ENCODE data around the gene TOMM34. TPM values are rescaled to one million over a fixed set of nuclear protein-coding genes. Genes with fewer than 3 reads are reported as not detected.

TOMM34 gene
- total and polyA plus RNA-seq, 2 experiments from 2014 or later: 27.4 to 38.7 TPM

DNA sequence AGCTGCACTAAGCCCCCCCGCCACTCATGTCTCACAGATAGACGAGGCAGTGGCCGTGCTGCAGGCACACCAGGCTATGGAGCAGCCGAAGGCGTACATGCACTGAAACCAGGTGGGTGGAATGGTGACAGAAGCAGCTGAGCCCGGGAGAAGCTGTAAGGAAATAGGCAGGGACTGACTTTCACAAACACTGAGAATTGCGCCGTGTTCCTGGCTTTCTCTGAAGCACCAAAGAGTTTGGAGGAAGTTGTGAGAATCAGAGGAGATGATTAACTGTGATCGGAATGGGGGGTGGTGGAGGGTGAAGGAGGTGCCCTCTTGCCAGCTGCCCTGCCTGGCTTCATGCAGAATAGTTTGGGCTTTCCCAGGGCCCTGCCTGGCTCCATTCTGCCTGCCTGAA lies 21.6 kb downstream of the TOMM34 start:
- Histone ChIP-seq H3K4me2 (no peak overlapping the region), H3K4me1 (ENCODE audit: insufficient read depth) (no peaks in the 10 kb centered on the region), H3F3A (replicated peaks; ENCODE audit: low read depth) (peaks cover 3% of the 10 kb centered on the region; the same call in 1 of the 2 replicates), H3K79me2 (replicated peaks; ENCODE audit: insufficient read depth) (no peaks in the 10 kb centered on the region), H3K9me2 (ENCODE audit: insufficient read depth) (no peaks in the 10 kb centered on the region), H2AFZ (no peak overlapping the region), H3K36me3 (ENCODE audit: insufficient read depth) (peaks cover 25% of the 10 kb centered on the region), H4K20me1 (replicated peaks; ENCODE audit: insufficient read depth) (peaks cover 3% of the 10 kb centered on the region; the same call in 1 of the 2 replicates), H3K27ac (ENCODE audit: low read depth) (no peak overlapping the region), H3K27me3 (ENCODE audit: insufficient read depth) (no peaks in the 10 kb centered on the region), H3K4me3 (no peak overlapping the region)
- ATAC-seq (no peak), DNase-seq (ENCODE audit: low spot score) (no peak)
- no peaks in the 10 kb centered on the region for H3K4me1 Mint-ChIP-seq
- no peaks in the 10 kb centered on the region for H3K9me3 Mint-ChIP-seq
- no peak overlapping the region for H3K4me3 Mint-ChIP-seq
- no peak overlapping the region for H3K27ac Mint-ChIP-seq
- H3K27me3 Mint-ChIP-seq (ENCODE audit: insufficient read depth, low read depth, poor library complexity): no peaks in the 10 kb centered on the region
- TF ChIP-seq EZH2phosphoT487 (IDR thresholded peaks at IDR 0.05; ENCODE audit: unreplicated experiment) (no peak), NANOG (IDR thresholded peaks at IDR 0.05; ENCODE audit: borderline replicate concordance) (no peak), POLR2AphosphoS5 (IDR thresholded peaks at IDR 0.05; ENCODE audit: low read depth) (no peak), JUNB (IDR thresholded peaks at IDR 0.05; ENCODE audit: unreplicated experiment) (no peak), ZNF114 (CRISPR knock-in tag; IDR thresholded peaks at IDR 0.05) (no peak), EZH2 (IDR thresholded peaks at IDR 0.05; ENCODE audit: low read depth, unreplicated experiment) (no peak), ZNF331 (CRISPR knock-in tag; IDR thresholded peaks at IDR 0.05; ENCODE audit: low read depth) (no peak), CREB1 (CRISPR knock-in tag; IDR thresholded peaks at IDR 0.05; ENCODE audit: low read depth) (no peak), STAT1 (IDR thresholded peaks at IDR 0.05; ENCODE audit: unreplicated experiment) (no peak)
- TF ChIP-seq, protein P1, sequence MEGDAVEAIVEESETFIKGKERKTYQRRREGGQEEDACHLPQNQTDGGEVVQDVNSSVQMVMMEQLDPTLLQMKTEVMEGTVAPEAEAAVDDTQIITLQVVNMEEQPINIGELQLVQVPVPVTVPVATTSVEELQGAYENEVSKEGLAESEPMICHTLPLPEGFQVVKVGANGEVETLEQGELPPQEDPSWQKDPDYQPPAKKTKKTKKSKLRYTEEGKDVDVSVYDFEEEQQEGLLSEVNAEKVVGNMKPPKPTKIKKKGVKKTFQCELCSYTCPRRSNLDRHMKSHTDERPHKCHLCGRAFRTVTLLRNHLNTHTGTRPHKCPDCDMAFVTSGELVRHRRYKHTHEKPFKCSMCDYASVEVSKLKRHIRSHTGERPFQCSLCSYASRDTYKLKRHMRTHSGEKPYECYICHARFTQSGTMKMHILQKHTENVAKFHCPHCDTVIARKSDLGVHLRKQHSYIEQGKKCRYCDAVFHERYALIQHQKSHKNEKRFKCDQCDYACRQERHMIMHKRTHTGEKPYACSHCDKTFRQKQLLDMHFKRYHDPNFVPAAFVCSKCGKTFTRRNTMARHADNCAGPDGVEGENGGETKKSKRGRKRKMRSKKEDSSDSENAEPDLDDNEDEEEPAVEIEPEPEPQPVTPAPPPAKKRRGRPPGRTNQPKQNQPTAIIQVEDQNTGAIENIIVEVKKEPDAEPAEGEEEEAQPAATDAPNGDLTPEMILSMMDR (conservative IDR thresholded peaks at IDR 0.05; ENCODE audit: low read depth in 2 of 2): no peak
- TF ChIP-seq, protein P2, sequence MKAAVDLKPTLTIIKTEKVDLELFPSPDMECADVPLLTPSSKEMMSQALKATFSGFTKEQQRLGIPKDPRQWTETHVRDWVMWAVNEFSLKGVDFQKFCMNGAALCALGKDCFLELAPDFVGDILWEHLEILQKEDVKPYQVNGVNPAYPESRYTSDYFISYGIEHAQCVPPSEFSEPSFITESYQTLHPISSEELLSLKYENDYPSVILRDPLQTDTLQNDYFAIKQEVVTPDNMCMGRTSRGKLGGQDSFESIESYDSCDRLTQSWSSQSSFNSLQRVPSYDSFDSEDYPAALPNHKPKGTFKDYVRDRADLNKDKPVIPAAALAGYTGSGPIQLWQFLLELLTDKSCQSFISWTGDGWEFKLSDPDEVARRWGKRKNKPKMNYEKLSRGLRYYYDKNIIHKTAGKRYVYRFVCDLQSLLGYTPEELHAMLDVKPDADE (IDR thresholded peaks at IDR 0.05): no peak
- TF ChIP-seq, protein P3, sequence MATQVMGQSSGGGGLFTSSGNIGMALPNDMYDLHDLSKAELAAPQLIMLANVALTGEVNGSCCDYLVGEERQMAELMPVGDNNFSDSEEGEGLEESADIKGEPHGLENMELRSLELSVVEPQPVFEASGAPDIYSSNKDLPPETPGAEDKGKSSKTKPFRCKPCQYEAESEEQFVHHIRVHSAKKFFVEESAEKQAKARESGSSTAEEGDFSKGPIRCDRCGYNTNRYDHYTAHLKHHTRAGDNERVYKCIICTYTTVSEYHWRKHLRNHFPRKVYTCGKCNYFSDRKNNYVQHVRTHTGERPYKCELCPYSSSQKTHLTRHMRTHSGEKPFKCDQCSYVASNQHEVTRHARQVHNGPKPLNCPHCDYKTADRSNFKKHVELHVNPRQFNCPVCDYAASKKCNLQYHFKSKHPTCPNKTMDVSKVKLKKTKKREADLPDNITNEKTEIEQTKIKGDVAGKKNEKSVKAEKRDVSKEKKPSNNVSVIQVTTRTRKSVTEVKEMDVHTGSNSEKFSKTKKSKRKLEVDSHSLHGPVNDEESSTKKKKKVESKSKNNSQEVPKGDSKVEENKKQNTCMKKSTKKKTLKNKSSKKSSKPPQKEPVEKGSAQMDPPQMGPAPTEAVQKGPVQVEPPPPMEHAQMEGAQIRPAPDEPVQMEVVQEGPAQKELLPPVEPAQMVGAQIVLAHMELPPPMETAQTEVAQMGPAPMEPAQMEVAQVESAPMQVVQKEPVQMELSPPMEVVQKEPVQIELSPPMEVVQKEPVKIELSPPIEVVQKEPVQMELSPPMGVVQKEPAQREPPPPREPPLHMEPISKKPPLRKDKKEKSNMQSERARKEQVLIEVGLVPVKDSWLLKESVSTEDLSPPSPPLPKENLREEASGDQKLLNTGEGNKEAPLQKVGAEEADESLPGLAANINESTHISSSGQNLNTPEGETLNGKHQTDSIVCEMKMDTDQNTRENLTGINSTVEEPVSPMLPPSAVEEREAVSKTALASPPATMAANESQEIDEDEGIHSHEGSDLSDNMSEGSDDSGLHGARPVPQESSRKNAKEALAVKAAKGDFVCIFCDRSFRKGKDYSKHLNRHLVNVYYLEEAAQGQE (IDR thresholded peaks at IDR 0.05; ENCODE audit: unreplicated experiment): no peak
- TF ChIP-seq, protein P4, sequence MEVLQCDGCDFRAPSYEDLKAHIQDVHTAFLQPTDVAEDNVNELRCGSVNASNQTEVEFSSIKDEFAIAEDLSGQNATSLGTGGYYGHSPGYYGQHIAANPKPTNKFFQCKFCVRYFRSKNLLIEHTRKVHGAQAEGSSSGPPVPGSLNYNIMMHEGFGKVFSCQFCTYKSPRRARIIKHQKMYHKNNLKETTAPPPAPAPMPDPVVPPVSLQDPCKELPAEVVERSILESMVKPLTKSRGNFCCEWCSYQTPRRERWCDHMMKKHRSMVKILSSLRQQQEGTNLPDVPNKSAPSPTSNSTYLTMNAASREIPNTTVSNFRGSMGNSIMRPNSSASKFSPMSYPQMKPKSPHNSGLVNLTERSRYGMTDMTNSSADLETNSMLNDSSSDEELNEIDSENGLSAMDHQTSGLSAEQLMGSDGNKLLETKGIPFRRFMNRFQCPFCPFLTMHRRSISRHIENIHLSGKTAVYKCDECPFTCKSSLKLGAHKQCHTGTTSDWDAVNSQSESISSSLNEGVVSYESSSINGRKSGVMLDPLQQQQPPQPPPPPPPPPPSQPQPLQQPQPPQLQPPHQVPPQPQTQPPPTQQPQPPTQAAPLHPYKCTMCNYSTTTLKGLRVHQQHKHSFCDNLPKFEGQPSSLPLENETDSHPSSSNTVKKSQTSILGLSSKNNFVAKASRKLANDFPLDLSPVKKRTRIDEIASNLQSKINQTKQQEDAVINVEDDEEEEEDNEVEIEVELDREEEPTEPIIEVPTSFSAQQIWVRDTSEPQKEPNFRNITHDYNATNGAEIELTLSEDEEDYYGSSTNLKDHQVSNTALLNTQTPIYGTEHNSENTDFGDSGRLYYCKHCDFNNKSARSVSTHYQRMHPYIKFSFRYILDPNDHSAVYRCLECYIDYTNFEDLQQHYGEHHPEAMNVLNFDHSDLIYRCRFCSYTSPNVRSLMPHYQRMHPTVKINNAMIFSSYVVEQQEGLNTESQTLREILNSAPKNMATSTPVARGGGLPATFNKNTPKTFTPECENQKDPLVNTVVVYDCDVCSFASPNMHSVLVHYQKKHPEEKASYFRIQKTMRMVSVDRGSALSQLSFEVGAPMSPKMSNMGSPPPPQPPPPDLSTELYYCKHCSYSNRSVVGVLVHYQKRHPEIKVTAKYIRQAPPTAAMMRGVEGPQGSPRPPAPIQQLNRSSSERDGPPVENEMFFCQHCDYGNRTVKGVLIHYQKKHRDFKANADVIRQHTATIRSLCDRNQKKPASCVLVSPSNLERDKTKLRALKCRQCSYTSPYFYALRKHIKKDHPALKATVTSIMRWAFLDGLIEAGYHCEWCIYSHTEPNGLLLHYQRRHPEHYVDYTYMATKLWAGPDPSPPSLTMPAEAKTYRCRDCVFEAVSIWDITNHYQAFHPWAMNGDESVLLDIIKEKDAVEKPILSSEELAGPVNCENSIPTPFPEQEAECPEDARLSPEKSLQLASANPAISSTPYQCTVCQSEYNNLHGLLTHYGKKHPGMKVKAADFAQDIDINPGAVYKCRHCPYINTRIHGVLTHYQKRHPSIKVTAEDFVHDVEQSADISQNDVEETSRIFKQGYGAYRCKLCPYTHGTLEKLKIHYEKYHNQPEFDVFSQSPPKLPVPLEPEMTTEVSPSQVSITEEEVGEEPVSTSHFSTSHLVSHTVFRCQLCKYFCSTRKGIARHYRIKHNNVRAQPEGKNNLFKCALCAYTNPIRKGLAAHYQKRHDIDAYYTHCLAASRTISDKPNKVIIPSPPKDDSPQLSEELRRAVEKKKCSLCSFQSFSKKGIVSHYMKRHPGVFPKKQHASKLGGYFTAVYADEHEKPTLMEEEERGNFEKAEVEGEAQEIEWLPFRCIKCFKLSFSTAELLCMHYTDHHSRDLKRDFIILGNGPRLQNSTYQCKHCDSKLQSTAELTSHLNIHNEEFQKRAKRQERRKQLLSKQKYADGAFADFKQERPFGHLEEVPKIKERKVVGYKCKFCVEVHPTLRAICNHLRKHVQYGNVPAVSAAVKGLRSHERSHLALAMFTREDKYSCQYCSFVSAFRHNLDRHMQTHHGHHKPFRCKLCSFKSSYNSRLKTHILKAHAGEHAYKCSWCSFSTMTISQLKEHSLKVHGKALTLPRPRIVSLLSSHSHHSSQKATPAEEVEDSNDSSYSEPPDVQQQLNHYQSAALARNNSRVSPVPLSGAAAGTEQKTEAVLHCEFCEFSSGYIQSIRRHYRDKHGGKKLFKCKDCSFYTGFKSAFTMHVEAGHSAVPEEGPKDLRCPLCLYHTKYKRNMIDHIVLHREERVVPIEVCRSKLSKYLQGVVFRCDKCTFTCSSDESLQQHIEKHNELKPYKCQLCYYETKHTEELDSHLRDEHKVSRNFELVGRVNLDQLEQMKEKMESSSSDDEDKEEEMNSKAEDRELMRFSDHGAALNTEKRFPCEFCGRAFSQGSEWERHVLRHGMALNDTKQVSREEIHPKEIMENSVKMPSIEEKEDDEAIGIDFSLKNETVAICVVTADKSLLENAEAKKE (CRISPR knock-in tag; IDR thresholded peaks at IDR 0.05): no peak
- peaks cover 71% of the 10 kb centered on the region for H3K36me3 Mint-ChIP-seq (ENCODE audit: low read depth)

Data from GM23338 (cell line).